Measurements from ENCODE around the gene LPCAT1.

Gene LPCAT1

GRCh38 chr5:1444361-1445189, 79.2 kb downstream of the LPCAT1 start:
- DNase-seq (ENCODE audit: low read depth in 1 of 2, low spot score in 1 of 2): no peak
- TF ChIP-seq JUND (IDR thresholded peaks at IDR 0.05; ENCODE audit: low read depth): no peak
- in situ Hi-C loops (cut with HindIII; ENCODE audit: low pct_unique_long_range_greater_than_20kb, low sequenced_read_pairs): no loop called here

DNA sequence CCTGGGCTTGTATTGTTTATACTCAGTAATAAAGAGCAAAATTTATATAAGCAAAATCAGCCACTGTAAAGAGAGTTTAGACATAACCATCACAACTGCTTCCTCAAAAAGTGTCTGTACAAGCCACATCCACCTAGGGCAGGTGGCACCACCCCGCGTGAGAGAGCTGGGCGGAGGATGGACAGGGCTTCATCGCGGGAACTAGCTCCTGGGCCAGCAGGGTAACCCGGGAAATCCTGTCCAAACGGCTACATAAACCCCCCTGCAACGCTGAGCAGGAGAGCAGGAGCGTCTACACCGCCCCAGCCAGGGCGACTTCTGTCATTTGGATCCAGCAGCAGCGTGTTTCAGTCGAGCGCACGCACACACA, 79.8 kb downstream of the LPCAT1 start:
- DNase-seq (ENCODE audit: low read depth in 1 of 2, low spot score in 1 of 2): no peak
- TF ChIP-seq JUND (IDR thresholded peaks at IDR 0.05; ENCODE audit: low read depth): no peak

GRCh38 chr5:1443171-1443570, 80.6 kb downstream of the LPCAT1 start:
- peak; percentile 72 to 80 for DNase-seq (ENCODE audit: low read depth in 1 of 2, low spot score in 1 of 2)
- in situ Hi-C loops (cut with HindIII; ENCODE audit: low pct_unique_long_range_greater_than_20kb, low sequenced_read_pairs): no loop called here
- no peak for TF ChIP-seq JUND (IDR thresholded peaks at IDR 0.05; ENCODE audit: low read depth)

More for the DNA sequence above, 79.8 kb downstream of the LPCAT1 start:
- in situ Hi-C loops (cut with HindIII; ENCODE audit: low pct_unique_long_range_greater_than_20kb, low sequenced_read_pairs): no loop called here

- DNase-seq (ENCODE audit: low read depth in 1 of 2, low spot score in 1 of 2): no peak
- no peak for TF ChIP-seq JUND (IDR thresholded peaks at IDR 0.05; ENCODE audit: low read depth)
- in situ Hi-C loops (cut with HindIII; ENCODE audit: low pct_unique_long_range_greater_than_20kb, low sequenced_read_pairs): no loop called here
Observed at GRCh38 chr5:1442222-1443145, 81.3 kb downstream of the LPCAT1 start.

- TF ChIP-seq JUND (IDR thresholded peaks at IDR 0.05; ENCODE audit: low read depth): no peak
- in situ Hi-C loops (cut with HindIII; ENCODE audit: low pct_unique_long_range_greater_than_20kb, low sequenced_read_pairs): no loop called here
- no peak for DNase-seq (ENCODE audit: low read depth in 1 of 2, low spot score in 1 of 2)
Observed at GRCh38 chr5:1441166-1441865, 82.4 kb downstream of the LPCAT1 start.

DNA sequence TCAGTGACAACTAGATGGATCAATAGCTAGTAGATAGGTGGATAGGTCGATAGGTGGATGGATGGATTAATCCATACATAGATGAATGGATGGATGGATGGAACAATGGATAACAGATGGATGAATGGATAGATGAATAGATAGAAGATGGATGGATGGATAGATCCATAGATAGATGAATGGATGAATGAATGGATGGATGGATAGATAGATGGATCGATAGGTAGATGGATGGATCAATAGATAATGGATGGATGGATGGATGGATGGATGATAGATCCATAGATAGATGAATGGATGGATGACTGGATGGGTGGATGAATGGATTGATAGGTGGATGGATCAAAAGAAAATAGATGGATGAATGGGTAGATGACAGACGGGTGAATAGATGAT, 83.7 kb downstream of the LPCAT1 start:
- DNase-seq (ENCODE audit: low read depth in 1 of 2, low spot score in 1 of 2): no peak
- in situ Hi-C loops (cut with HindIII; ENCODE audit: low pct_unique_long_range_greater_than_20kb, low sequenced_read_pairs): no loop called here
- no peak for TF ChIP-seq JUND (IDR thresholded peaks at IDR 0.05; ENCODE audit: low read depth)

- in situ Hi-C loops (cut with HindIII; ENCODE audit: low pct_unique_long_range_greater_than_20kb, low sequenced_read_pairs): no loop called here
Observed at GRCh38 chr5:1439388-1440097, 84.2 kb downstream of the LPCAT1 start.

GRCh38 chr5:1438871-1439270, 84.9 kb downstream of the LPCAT1 start:
- in situ Hi-C loops (cut with HindIII; ENCODE audit: low pct_unique_long_range_greater_than_20kb, low sequenced_read_pairs): no loop called here
- no peak for TF ChIP-seq JUND (IDR thresholded peaks at IDR 0.05; ENCODE audit: low read depth)
- no peak for DNase-seq (ENCODE audit: low read depth in 1 of 2, low spot score in 1 of 2)

More at GRCh38 chr5:1439388-1440097, 84.2 kb downstream of the LPCAT1 start:
- DNase-seq (ENCODE audit: low read depth in 1 of 2, low spot score in 1 of 2): no peak
- TF ChIP-seq JUND (IDR thresholded peaks at IDR 0.05; ENCODE audit: low read depth): no peak

DNA sequence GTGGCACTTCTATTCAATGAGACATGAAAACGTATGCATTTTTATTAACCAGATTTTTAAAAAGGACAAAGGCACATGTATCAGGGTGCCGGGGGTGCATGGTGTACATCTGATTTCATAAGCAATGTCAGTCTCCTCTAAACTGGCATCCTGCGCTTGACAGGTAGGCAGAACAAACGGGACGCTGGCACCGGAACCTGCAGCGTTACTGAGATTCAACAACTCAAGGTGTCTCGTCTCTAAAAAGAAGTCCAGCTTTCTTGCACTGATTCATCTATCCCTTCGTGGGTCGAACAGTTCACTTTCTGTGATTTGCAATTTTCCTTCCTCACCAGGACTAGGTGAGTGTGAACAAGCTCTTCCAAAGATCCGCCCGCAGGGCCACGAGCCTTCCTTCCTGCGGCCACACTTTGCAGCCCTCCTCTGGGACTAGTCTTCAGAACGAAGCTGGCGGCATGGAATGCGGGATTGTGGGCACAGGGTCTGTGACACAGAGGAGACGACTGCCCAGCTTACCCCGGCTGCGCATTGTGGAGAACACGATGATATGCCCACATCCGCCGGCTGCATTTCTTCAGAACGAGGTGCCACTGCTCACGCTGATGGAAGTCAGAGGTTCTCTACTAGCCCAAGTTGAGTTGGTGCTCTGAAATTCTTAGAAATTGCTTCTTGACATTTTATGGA, 85.7 kb downstream of the LPCAT1 start:
- no peak for DNase-seq (ENCODE audit: low read depth in 1 of 2, low spot score in 1 of 2)
- TF ChIP-seq JUND (IDR thresholded peaks at IDR 0.05; ENCODE audit: low read depth): no peak

DNA sequence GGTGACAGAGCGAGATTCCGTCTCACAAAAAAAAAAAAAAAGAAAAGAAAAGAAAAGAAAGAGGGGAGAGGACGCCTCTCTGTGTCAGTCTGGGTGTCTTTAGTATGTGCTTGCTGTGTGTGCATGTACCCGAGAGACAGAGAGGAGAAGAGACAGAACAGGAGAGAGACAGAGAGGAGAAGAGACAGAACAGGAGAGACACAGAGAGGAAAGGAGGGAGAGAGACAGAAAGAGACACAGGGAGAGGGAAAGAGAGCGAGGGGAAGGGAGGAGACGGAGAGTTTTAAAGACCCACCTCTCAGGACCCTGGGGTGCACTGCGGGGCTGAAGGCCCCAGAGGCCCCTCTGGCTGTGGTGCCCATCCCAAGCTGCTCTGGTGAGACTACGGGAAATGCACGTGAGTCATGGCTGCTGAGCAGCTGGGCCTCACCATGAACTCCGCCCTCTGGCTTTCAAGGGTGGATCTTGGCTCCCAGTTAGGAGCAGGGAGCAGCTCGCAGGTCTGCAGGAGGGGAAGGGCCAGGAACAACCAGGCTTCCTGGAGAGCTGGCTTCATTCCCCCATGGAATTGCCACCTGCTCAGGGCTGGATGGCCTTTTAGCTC, 86.4 kb downstream of the LPCAT1 start:
- DNase-seq (ENCODE audit: low read depth in 1 of 2, low spot score in 1 of 2): peak in 1 of 2 experiments; percentile 41
- no peak for TF ChIP-seq JUND (IDR thresholded peaks at IDR 0.05; ENCODE audit: low read depth)
- in situ Hi-C loops (cut with HindIII; ENCODE audit: low pct_unique_long_range_greater_than_20kb, low sequenced_read_pairs): no loop called here

More for the DNA sequence above, 85.7 kb downstream of the LPCAT1 start:
- in situ Hi-C loops (cut with HindIII; ENCODE audit: low pct_unique_long_range_greater_than_20kb, low sequenced_read_pairs): no loop called here

GRCh38 chr5:1436681-1437080, 87.1 kb downstream of the LPCAT1 start:
- DNase-seq (ENCODE audit: low read depth in 1 of 2, low spot score in 1 of 2): no peak
- in situ Hi-C loops (cut with HindIII; ENCODE audit: low pct_unique_long_range_greater_than_20kb, low sequenced_read_pairs): no loop called here
- TF ChIP-seq JUND (IDR thresholded peaks at IDR 0.05; ENCODE audit: low read depth): no peak
